HG03159 (cell line): ENCODE data around the gene SNAP47.

ENCODE experiments used
- ATAC-seq: cut with Tn5 transposase; IDR thresholded peaks from one replicate; pipeline ENCODE4 v1.9.1; 2021; ENCODE audit warnings: mild to moderate bottlenecking, moderate library complexity; ENCODE audit not compliant: unreplicated experiment

The SNAP47 gene

DNA sequence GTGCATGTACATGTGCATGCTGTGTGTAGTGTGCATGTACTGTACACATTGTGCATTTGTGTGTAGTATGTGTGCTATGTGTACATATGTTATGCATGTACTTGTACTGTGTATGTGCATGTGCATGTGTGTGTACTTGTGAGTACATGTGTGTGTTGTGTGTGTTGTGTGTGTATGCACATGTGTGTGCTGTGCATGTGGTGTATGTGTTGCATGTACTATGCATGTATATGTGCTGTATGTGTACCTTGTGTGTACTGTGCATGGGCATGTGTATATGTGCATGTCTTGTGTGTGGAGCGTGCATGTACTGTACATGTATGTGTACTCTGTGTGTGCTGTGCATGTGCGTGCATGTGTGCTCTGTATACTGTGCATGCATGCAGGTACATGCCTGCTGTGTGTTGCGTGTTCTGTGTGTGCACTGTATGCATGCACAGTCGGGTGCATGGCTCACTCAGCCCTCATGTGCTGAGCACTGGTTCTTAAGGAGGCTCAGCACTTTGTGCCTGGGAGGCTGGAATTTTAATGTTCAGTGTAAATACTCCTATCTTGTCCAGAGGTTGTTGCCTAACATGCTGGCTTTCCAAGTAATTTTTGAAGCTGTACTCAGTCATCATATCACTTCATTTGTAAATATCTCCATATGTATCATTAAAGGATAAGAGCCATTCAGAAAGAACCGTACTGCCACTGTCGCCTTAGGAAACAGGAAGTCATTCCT lies 32.3 kb downstream of the SNAP47 start:
- no peak for ATAC-seq

DNA sequence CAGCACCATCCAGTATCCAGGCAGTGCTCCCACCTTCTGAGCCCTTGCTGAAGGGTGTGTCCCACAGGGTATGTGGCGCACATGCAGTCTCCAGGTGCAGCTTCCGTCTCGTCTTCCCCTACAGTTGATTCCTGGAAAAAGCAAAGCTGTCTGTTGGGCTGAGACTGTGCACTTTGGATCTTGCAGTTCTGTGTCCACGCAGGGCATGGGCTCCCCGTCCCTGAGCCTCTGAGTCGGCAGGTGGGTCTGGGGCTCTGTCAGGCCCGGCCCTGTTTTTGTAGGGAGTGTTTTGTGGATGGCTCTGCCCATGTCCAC lies 32.8 kb downstream of the SNAP47 start:
- ATAC-seq, result no peak

DNA sequence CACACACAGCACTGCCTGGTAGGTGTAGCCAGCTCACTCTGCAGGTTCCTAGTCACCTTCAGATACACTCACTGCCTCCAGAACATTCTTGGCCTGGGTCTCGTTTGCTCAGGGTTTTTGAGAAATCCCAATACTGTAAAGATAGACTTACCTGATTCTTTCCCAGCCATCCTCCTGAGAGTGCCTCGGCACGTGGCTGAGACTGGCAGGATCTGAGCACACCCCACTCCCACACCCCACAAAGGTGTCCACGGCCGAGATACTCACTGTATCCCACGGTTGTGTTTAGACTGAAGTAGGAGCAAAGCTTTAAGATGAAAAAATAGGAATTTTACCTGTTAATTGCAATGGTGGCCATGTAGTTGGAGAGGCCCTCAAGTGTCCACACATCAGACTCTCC lies 33.4 kb downstream of the SNAP47 start:
- ATAC-seq, result no peak

DNA sequence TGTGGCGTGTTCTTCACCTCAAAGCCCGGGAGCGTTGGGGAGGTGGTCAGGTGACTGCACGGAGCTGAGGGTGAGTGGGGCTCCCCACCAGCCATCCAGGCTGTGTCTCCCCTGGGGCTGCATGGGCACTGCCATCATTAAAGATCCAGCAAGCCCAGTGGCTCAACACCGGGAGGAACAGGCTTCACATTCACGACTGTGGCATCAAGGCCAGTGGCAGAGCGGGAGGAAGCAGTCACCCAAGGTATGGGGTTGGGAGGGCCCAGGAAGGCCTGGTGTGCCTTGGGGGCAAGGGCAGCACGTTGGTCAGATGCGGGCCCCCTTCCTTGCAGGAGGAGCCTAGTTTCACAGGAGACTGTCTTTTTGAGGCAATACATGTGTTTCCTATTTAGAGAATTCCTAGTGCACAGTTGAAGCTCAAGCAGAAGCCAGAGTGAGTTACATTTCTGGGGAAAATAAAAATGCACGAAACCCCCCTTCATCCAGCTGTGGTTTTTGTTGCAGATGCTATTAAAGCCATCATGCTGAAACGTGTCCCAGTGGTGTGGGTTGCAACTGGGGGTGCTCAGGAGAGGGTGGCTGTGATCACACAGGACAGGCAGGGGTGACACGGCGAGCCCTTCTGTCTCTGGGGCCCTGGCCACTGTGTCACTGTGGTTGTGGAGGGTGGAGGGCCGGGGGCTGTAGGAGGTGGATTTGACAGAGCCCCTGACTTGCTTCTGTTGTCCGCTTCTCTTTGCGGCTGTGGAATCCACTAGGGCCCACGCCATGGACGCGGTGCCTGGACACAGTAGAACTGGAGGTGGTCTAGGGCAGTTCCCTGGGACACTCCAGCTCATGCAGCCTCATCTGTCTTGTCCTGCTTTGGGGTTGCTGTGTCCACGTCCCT lies 34.1 kb downstream of the SNAP47 start:
- no peak for ATAC-seq

DNA sequence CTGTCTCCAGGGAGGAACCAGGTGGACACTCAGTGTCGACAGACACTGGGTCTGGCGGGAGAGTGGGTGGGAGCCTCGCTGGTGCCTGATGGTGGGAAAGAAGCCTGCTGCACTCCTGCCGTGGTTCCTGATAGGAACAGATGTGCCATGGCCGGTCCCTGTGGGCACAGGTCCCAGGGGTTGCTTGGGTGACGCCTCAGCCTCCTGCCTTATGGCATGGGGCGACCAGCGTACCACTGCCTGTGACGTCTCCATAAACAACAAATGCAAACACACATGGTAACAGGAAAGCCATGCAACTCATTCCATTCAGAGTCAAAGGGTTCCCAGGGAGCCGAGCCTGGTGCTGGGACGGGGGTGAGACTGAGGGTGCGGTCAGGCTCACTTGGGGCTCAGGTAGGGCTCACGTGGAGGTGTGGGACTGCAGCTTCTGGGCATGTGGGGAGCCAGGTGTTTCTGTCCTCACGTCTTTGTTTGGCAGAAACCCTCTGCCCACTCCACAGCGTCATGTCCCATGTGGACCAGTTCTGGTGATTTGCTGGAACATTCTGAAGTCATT lies 34.8 kb downstream of the SNAP47 start:
- ATAC-seq, result no peak

DNA sequence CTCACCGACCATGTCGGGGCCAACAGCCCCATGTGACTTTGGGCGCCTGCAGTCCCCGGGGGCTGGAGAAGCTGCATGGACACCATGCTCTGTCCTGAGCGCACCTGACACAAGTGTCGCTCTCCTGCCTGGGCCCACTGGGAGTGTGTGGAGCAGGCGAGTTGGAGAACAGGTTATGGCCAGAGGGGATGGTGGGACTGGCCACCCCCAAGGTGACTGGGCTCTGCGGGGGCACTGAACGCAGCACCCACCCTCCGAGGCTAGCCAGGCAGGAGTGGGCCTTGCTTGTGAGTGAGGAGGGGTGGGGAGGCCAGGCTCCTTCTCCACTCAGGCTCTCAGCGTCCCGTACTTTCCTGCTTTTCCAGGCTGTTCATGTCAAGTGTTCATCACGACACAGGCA lies 35.6 kb downstream of the SNAP47 start:
- ATAC-seq, result no peak

DNA sequence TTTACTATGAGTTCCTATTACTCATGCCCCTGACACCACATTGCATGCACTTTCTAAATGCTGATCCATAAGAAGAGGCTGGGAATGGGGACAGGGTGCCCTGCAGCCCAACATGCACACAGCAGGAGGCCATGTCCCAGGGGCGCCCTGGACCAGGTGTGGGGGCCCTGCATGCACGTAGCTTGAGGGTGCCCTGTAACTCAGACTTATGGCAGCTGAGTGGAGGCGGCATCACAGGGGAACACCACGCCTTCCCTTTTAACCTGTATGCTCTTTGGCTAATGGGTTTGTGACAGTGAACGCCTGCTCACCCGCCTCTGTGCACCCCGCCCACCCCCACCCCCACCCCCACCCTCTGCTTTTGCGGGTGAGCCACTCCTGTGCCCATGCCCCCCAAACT lies 36.1 kb downstream of the SNAP47 start:
- ATAC-seq, result no peak

DNA sequence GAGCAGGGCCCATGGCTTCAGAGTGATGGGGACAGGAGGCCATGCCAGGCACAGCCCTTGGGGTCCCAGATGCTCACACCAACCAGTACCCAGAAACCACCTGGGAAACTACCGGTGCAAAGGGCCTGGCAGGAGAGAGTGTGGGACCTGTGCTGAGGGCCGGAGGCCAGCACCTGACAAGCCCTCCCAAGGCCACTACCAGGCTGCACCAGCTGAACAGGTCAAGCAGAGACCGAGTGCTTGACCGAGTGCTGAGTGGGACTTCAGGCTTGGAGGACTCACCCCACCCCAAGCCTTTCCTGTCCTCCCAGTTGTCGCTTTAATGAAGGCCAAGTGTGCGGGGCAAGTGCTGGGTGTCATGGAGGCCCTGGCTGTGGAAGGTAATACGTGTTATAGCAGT lies 36.5 kb downstream of the SNAP47 start:
- no peak for ATAC-seq

DNA sequence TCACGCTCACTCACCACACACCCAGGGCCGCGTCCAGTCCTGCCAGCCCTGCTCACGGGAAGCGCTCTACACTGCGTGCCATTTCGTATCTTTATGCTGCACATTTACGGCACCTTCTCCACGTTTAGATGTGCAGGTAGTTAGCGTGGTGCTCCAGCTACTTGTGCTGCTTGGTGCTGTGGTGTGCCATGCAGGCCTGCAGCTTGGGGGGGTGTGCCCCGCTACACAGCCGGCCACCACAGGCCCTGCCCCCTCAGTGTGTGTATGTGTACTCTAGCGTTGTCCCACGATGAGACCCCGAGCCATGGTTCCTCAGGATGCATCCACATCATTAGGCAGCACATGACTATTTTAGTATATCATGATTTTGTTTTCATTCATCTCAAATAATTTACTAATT lies 38.3 kb downstream of the SNAP47 start:
- ATAC-seq, result no peak

DNA sequence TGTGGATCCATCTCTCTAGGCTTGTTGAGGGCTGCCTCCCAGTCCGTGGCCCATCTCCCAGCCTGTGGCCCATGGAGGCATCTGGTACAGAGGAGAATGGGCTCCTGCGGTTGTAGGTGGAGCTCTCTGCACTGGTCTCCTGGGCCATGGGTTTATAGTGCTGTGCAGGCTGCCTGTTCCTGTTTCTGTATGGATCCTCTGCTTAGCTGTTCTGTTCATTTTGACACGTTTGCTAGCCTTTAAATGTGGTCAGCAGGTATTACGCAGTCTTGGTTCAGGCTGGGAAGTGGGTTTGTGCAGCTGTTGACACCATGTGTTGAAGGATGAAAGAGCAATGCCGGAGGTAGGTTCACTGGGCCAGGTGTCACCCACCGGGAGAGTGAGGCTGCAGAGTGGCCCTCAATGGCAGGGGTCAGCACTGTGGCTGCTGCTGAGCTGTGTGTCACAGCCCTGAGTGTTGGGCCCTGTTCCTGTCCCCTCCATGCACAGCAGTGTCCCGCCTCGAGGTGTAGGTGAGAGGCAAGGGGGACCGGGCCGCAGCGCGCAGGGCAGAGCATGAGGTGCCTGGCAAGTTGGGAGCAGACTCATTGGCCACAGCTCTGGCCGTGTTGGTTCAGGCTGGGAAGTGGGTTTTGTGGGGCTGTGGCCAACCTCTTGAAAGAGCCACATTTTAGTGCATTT lies 39.0 kb downstream of the SNAP47 start:
- ATAC-seq, result no peak

DNA sequence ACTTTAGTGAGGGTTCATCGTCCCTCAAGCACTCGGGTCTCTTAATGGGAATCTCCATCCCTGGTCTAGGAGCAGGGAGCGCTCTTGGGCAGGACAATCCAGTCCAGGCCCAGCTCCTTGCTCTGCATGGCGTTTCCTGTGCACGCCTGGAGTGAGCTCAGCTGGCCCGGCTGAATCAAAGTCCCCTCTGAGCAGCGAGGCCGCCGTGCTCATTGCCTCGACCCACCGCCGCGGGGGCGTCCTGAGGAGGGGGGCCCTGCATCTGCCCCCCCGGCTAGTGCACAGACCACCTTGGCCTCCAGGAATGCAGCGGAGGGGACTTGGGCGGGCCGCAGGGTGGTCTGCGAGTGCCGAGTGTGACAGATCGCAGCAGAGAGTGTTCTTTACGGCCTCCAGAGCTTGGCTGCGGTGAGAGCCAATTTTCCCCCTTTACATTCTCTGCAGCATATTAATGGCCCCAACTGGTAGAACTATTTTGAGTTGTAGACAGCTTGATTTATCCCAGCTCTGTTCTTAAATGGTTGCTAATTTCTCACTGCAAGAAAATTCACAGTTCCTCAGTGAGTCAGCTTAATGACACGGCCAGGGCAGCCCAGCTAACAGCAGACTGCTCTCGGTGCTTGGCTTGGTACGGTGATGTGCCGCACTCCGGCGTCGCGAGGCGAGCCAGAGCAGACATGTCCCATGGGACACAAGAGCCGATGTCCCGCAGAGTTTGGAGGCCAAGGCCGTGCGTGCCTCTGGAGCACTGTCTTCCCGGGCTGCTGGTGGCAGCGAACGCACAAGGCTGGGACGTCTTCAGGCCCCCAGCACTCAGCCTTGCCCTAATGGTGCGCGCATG lies 39.8 kb downstream of the SNAP47 start:
- no peak for ATAC-seq

DNA sequence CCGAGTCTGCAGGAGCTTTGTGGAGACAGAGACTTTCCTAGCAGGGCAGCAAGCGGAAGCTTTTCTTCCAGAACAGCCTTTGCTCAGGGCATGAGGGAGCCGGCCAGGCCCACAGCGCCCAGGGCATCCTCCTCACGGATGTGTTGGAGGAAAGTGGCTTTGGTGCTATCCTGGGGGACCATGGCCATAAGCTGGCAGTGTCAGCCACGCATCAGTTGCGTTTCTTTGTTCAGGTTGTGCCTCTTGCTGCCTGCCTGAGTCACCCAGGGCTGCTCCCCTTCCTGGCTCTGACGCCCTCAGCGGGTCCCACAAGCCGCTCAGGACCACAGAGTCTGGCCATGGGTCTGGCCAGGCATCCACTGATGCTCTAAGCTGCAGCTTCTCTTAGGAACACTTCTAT lies 40.6 kb downstream of the SNAP47 start:
- no peak for ATAC-seq

DNA sequence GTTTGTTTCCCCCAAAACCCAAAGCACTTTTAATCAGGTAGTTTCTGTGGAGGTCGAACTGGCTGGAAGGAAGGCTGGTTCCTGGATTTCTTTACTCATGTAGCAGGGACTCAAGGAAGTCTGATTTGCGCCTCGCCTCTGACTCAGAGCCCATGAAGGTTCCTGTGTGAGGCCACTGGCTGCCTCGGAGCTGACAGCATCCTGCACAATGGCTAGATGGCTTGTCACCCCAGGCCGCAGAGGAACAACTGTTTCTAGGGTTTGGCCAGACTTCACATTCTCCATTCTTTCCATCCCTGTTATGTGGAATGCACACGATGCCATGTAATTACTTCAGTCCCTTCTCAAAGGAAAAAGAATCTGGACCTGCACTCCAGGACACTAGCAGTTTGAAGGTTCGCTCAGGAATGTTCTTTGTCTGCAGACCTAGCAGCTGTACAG lies 41.1 kb downstream of the SNAP47 start:
- ATAC-seq, result no peak

DNA sequence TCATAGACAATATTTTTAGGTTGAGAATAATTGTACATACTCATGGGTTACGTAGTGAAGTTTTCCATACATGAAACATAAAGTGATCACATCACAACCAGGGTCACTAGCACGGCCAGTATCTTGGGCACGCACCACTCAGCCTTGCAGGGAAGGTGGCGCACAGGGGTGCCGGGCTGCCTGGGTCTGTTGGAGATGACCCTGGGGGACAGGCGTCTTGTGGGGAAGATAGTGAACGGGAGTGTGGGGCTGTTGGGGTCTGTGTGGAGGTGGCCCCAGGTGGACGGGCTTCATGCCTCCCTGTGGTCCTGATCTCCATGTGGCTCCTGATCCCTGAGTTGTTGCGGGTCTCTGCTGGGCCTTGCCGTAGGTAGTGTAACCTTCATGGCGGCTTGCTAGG lies 41.9 kb downstream of the SNAP47 start:
- ATAC-seq, result no peak

DNA sequence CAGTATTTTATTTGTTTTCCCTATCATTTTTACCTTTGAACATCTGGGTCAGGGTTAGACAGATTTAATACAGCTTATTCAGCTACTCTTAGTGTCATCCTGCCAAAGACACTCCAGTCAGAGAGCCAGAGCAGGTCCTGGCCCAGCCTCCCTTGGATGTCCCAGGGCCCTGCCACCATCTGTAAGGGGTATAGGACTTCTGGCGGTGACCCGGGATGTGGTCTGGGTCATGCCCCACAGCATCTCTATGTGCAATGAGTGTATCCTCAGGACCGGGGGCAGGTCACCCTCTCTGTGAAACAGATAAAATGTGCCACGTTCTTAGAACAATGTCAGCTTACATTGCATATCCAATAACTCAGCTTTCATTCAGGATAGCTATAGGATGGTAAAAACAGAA lies 42.4 kb downstream of the SNAP47 start:
- ATAC-seq, result no peak

DNA sequence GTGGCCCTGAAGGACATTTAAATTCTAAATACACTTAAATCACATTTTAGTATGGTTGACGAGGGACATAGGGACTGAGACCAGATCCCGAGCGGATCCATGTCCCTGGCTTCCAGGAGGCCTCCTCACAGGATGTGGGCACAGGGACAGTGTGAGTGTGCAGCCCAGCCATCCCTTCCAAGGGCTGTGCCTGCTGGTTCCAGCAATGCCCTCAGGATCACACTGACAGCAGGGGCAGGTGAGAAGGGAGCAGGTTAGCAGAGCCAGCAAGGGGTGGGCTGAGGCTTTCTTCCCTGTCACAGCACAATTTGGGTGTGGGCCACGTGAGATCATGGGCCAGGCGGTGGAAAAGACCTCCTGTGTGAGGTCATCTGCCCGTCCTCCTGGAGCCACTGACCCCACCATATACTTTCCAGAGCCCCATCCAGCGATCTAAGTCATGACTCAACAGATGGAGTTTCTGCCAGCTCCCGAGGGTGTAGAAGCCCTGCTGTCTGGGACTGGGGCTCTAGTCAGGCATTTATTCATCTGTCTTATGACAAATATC lies 43.2 kb downstream of the SNAP47 start:
- no peak for ATAC-seq

DNA sequence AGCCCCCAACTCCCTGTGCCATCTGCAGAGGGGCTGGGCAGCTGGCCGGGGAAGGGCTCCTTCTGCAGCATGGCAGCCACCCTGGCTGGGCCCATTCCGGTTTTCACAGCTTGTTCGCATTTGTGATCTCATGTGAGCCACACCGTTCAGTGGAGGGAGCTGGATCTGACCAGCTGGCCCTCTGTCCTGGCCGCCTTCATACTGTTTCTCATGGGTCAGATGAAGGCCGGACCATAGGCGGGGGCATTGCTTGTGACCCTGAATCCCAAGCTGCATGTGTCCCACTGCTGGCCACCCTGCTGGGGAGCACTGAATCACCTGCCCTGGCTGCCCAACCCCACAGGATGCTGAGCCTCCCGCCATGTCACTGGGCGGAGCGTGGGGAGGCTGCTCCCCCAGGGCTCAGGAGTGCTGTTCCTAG lies 43.8 kb downstream of the SNAP47 start:
- no peak for ATAC-seq

DNA sequence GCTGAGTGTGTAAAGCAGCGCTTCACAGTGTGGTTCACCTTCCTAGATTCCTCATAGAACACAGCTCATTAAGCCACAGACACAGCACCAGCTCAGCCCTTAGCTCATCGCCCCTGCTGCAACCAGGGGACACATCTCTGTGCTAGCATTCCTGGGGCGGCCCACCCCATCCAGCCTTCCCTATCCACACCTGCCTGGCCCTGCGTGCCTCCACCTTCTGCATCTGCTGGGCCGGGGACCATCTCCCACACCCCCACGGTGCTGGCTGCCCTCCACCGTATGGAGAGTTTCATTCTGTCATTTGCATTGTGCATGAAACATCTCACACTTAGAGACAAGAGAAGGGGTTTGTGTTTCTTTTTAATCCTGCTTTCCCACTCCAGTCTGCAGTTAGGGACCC lies 44.5 kb downstream of the SNAP47 start:
- no peak for ATAC-seq

DNA sequence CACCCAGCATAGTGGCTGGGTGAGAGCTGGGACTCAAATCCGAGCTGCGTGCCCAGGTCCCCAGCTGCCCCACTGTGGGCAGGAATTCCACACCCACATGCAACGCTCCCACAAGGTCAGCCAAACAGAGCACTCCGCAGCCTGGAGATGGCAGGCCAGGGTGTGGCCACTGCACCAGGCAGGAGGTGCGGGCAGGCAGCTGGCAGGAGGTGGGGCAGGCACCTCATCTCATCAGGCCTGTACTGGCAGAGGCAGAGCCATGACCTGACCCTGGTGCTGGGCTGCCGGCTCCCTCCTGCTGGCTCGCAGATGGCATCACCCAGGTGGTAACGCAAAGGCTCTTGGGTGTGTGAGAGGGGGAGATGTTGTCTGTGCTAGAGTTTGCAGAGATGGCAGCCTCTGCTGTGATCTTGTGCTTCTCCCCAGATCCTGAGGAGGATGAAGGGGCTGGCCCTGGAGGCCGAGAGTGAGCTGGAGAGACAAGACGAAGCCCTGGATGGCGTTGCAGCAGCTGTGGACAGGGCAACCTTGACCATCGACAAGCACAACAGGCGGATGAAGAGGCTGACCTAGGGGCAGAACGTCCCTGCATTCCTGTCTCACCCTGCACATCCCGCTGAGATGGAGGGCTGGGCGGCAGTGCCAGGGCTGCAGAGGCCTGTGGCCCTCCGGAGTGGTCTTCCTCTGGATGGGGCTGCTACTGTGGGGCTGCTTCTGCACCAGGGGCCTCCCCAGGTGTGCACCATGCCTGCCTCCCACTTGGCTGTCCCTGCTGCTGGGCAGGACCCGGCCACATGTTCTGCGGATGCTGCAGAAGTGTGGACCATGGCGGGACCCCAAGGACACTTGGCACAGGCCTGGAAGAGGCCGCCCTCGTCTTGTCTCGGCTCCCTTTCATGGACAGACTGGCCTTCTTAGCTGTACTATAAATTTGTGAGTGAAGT lies 45.1 kb downstream of the SNAP47 start:
- no peak for ATAC-seq
